Gastroesophageal sphincter (tissue), 4 donors: ENCODE results near the gene KCNMA1. TPM values are rescaled to one million over a fixed set of nuclear protein-coding genes. Genes with fewer than 3 reads are reported as not detected.
"Not testable (repeated sequence)": the region's sequence is repeated elsewhere in the genome, so short reads cannot be mapped to it uniquely, and the experiment has no call there.

Source experiments
- ATAC-seq: fragments of 150-250 bp; one replicate; pipeline ENCODE4 v1.9.1; 2016; ENCODE audit warnings: mild to moderate bottlenecking, moderate library complexity
- H3K27ac ChIP-seq, 4 donors: fragments of 200-600 bp; sonication (generic) in 3 of 4; 1 replicate in 3 of 4; 2 replicates in 1 of 4; pipeline ENCODE4 v1.5.1; 2016 to 2019
- H3K27me3 ChIP-seq: fragments of 200-600 bp; sonication (generic); one replicate; pipeline ENCODE4 v1.5.1; 2019
- H3K36me3 ChIP-seq, 2 donors: fragments of 200-600 bp; sonication (generic); one replicate each; pipeline ENCODE4 v1.5.1; 2019; ENCODE audit warnings: control low read depth in 1 of 2
- H3K4me1 ChIP-seq, 3 donors: fragments of 200-600 bp; sonication (generic); 1 replicate in 2 of 3; 2 replicates in 1 of 3; pipeline ENCODE4 v1.5.1; 2016 to 2019; ENCODE audit warnings: control low read depth in 2 of 3
- H3K4me3 ChIP-seq, 2 donors: fragments of 200-600 bp; sonication (generic); one replicate each; pipeline ENCODE4 v1.5.1; 2019; ENCODE audit warnings: mild to moderate bottlenecking in 1 of 2, moderate library complexity in 1 of 2
- H3K9me3 ChIP-seq, 3 donors: fragments of 200-600 bp; sonication (generic); one replicate each; pipeline ENCODE4 v1.5.1; 2017 to 2019; ENCODE audit warnings: control low read depth in 2 of 3
- CTCF ChIP-seq, 4 experiments: fragments of 200-600 bp in 2 of 4; fragments of 450-650 bp in 2 of 4; sonication (generic) in 1 of 4; IDR thresholded peaks; one replicate each; pipeline ENCODE4 v1.5.1; 2017 to 2019; ENCODE audit warnings: antibody characterized with exemption in 4 of 4, mild to moderate bottlenecking in 2 of 4, moderate library complexity in 2 of 4
- EP300 ChIP-seq: sonication (generic); formaldehyde crosslinking; IDR thresholded peaks from one replicate; pipeline ENCODE4 v1.6.1; 2017; ENCODE audit warnings: antibody characterized with exemption, mild to moderate bottlenecking
- POLR2A ChIP-seq, 2 donors: fragments of 450-650 bp; IDR thresholded peaks; one replicate each; pipeline ENCODE4 v1.6.1; 2017; ENCODE audit warnings: antibody characterized with exemption in 2 of 2, mild to moderate bottlenecking in 2 of 2, moderate library complexity in 1 of 2
- POLR2AphosphoS5 ChIP-seq: sonication (generic); formaldehyde crosslinking; IDR thresholded peaks from one replicate; pipeline ENCODE4 v1.6.1; 2017; ENCODE audit warnings: antibody characterized with exemption
- WGBS, 2 donors: methylation state at CpG; one replicate each; pipeline ENCODE4 v1.1.5; 2018; ENCODE audit warnings: low coverage in 1 of 2; 5-methylcytosine and 5-hydroxymethylcytosine counted together
- total RNA-seq, 4 donors: library from RNA; depleted of rRNA; stranded (reverse); fragments of >200 nt; gene quantifications; one replicate each; pipeline ENCODE4 v1.1.0, GENCODE V29; 2016

Gene KCNMA1
- total RNA-seq, 4 donors from 2014 or later: 168 to 389 (median 323) TPM

- no peak for ATAC-seq
These were observed 29.2 kb upstream of the KCNMA1 start for GRCh38 chr10:77666821-77667220.

GRCh38 chr10:77664696-77665095, 27.1 kb upstream of the KCNMA1 start:
- Histone ChIP-seq H3K27ac (no peak overlapping the region), H3K36me3 (no peaks in the 10 kb centered on the region), H3K9me3 (no peaks in the 10 kb centered on the region), H3K27me3 (peaks cover 3% of the 10 kb centered on the region), H3K4me1 (no peaks in the 10 kb centered on the region), H3K4me3 (no peak overlapping the region)
- no peak for TF ChIP-seq POLR2A (IDR thresholded peaks at IDR 0.05)
- TF ChIP-seq POLR2AphosphoS5: no peak
- no peak for TF ChIP-seq CTCF (IDR thresholded peaks at IDR 0.05)
- TF ChIP-seq EP300: no peak
- ATAC-seq: no peak
- WGBS, 2 donors: 76 to 94% methylated on average over 3 of the region's 3 CpGs

More at GRCh38 chr10:77666821-77667220, 29.2 kb upstream of the KCNMA1 start:
- Histone ChIP-seq H3K36me3 (no peaks in the 10 kb centered on the region), H3K4me1 (no peaks in the 10 kb centered on the region), H3K9me3 (no peaks in the 10 kb centered on the region), H3K27me3 (peaks cover 12% of the 10 kb centered on the region), H3K27ac (no peak overlapping the region), H3K4me3 (no peak overlapping the region)
- no peak for TF ChIP-seq POLR2A (IDR thresholded peaks at IDR 0.05)
- TF ChIP-seq CTCF (IDR thresholded peaks at IDR 0.05): no peak
- no peak for TF ChIP-seq EP300
- no peak for TF ChIP-seq POLR2AphosphoS5
- 92% methylated on average over 2 of the region's 2 CpGs; no CpG with 5 or more reads in 1 of the 2 donors for WGBS, 2 donors

- Histone ChIP-seq H3K27me3 (no peaks in the 10 kb centered on the region), H3K27ac (no peak overlapping the region), H3K9me3 (peaks cover 0 to 7% (median 0%) of the 10 kb centered on the region in 3 donors), H3K36me3 (no peaks in the 10 kb centered on the region), H3K4me3 (no peak overlapping the region), H3K4me1 (no peaks in the 10 kb centered on the region)
- TF ChIP-seq CTCF (IDR thresholded peaks at IDR 0.05): no peak
- no peak for TF ChIP-seq EP300
- no peak for TF ChIP-seq POLR2A (IDR thresholded peaks at IDR 0.05)
- TF ChIP-seq POLR2AphosphoS5: no peak
- 56 to 75% methylated on average over 2 of the region's 2 CpGs for WGBS, 2 donors
- no peak for ATAC-seq
These were observed 26.4 kb upstream of the KCNMA1 start for GRCh38 chr10:77664008-77664407.

GRCh38 chr10:77661674-77662073, 24.1 kb upstream of the KCNMA1 start:
- no peak for ATAC-seq
- H3K36me3 ChIP-seq: no peaks in the 10 kb centered on the region
- H3K27me3 ChIP-seq: no peaks in the 10 kb centered on the region
- H3K4me3 ChIP-seq: no peak overlapping the region
- no peak for TF ChIP-seq POLR2A (IDR thresholded peaks at IDR 0.05)
- TF ChIP-seq EP300: no peak
- no peak for TF ChIP-seq POLR2AphosphoS5
- no peak for TF ChIP-seq CTCF (IDR thresholded peaks at IDR 0.05)
- H3K27ac ChIP-seq: no peak overlapping the region
- WGBS, 2 donors: 67% methylated on average over 3 of the region's 6 CpGs; no CpG with 5 or more reads in 1 of the 2 donors
- peaks cover 0 to 15% (median 0%) of the 10 kb centered on the region in 3 donors for H3K9me3 ChIP-seq
- H3K4me1 ChIP-seq: no peaks in the 10 kb centered on the region

- TF ChIP-seq POLR2AphosphoS5 (no peak), EP300 (no peak), POLR2A (IDR thresholded peaks at IDR 0.05) (no peak), CTCF (IDR thresholded peaks at IDR 0.05) (no peak)
- H3K9me3 ChIP-seq: peaks cover 0 to 15% (median 0%) of the 10 kb centered on the region in 3 donors
- H3K27me3 ChIP-seq: no peaks in the 10 kb centered on the region
- no peaks in the 10 kb centered on the region for H3K4me1 ChIP-seq
- H3K27ac ChIP-seq: no peak overlapping the region
- 67 to 80% methylated on average over 1 to 3 of the region's 3 CpGs for WGBS, 2 donors
- no peak for ATAC-seq
- no peak overlapping the region for H3K4me3 ChIP-seq
- H3K36me3 ChIP-seq: no peaks in the 10 kb centered on the region
These were observed 23.5 kb upstream of the KCNMA1 start for GRCh38 chr10:77661100-77661499.

- WGBS, 2 donors: 83 to 96% methylated on average over 3 of the region's 3 CpGs
- H3K4me1 ChIP-seq, H3K27ac ChIP-seq, H3K27me3 ChIP-seq, H3K36me3 ChIP-seq, ATAC-seq, H3K4me3 ChIP-seq: not testable (repeated sequence)
- H3K9me3 ChIP-seq: peaks cover 0 to 15% (median 0%) of the 10 kb centered on the region in 3 donors
These were observed 21.6 kb upstream of the KCNMA1 start for GRCh38 chr10:77659046-77659670.
